ENCODE data around the gene ZNF549. TPM values are rescaled to one million over a fixed set of nuclear protein-coding genes. Genes with fewer than 3 reads are reported as not detected.
"Not testable (repeated sequence)": the region's sequence is repeated elsewhere in the genome, so short reads cannot be mapped to it uniquely, and the experiment has no call there.

Gene ZNF549
- total RNA-seq, 3 donors from 2014 or later (not counting 1 experiment from before 2014, with no cell fraction given) = 7.1 to 12.1 (median 8.6) TPM

GRCh38 chr19:57515255-57515654 lies 11.9 kb upstream of the ZNF549 start:
- H3K9me3 ChIP-seq (ENCODE audit: control insufficient read depth, insufficient read depth, low read length) = peaks cover 26% of the 10 kb centered on the region
- no peaks in the 10 kb centered on the region for H3K27me3 Mint-ChIP-seq (ENCODE audit: low read depth in 2 of 2)
- no peak overlapping the region for H3K27ac Mint-ChIP-seq
- DNase-seq (no peak), ATAC-seq (no peak)
- H3K4me3 Mint-ChIP-seq = no peak overlapping the region
- peaks cover 12 to 23% of the 10 kb centered on the region in 2 donors for H3K9me3 Mint-ChIP-seq
- H3K27ac ChIP-seq (ENCODE audit: low read length) = no peak overlapping the region
- intact Hi-C loops (cut with micrococcal nuclease) = loop anchor here (5.0 kb wide), 1 partner anchor 37 kb away; no protein-coding TSS in a partner anchor
- H3K36me3 Mint-ChIP-seq = peaks cover 40% of the 10 kb centered on the region
- H3K4me1 ChIP-seq (ENCODE audit: control insufficient read depth, insufficient read depth, low read length) = no peaks in the 10 kb centered on the region
- peaks cover 13% of the 10 kb centered on the region for H3K36me3 ChIP-seq (ENCODE audit: control insufficient read depth, insufficient read depth, low read length)
- H3K4me1 Mint-ChIP-seq = no peaks in the 10 kb centered on the region
- WGBS (ENCODE audit: insufficient coverage) = 77% methylated on average over 5 of the region's 5 CpGs
- TF ChIP-seq CTCF (IDR thresholded peaks at IDR 0.05) = no peak
- H3K4me3 ChIP-seq (ENCODE audit: low read length) = no peak overlapping the region
- no peaks in the 10 kb centered on the region for H3K27me3 ChIP-seq (ENCODE audit: control insufficient read depth, insufficient read depth, low read length)

- H3K4me3 ChIP-seq (ENCODE audit: low read length); H3K4me1 ChIP-seq (ENCODE audit: control insufficient read depth, insufficient read depth, low read length); H3K4me1 Mint-ChIP-seq; H3K27ac ChIP-seq (ENCODE audit: low read length); ATAC-seq; H3K27me3 Mint-ChIP-seq (ENCODE audit: low read depth in 2 of 2); DNase-seq; H3K4me3 Mint-ChIP-seq; H3K27ac Mint-ChIP-seq; H3K27me3 ChIP-seq (ENCODE audit: control insufficient read depth, insufficient read depth, low read length): not testable (repeated sequence)
- H3K36me3 ChIP-seq (ENCODE audit: control insufficient read depth, insufficient read depth, low read length) = peaks cover 13% of the 10 kb centered on the region
- intact Hi-C loops (cut with micrococcal nuclease) = loop anchor here (5.0 kb wide), 1 partner anchor 34 kb away; no protein-coding TSS in a partner anchor
- peaks cover 14% of the 10 kb centered on the region for H3K9me3 ChIP-seq (ENCODE audit: control insufficient read depth, insufficient read depth, low read length)
- Mint-ChIP-seq H3K9me3 (peaks cover 8 to 13% of the 10 kb centered on the region in 2 donors), H3K36me3 (peaks cover 27% of the 10 kb centered on the region)
- 83% methylated on average over 4 of the region's 4 CpGs for WGBS (ENCODE audit: insufficient coverage)
Measured at GRCh38 chr19:57518021-57518420, 9.1 kb upstream of the ZNF549 start.

GRCh38 chr19:57537953-57538547 lies 10.9 kb downstream of the ZNF549 start:
- no peaks in the 10 kb centered on the region for H3K4me1 ChIP-seq (ENCODE audit: control insufficient read depth, insufficient read depth, low read length)
- H3K36me3 ChIP-seq (ENCODE audit: control insufficient read depth, insufficient read depth, low read length) = peaks cover 58% of the 10 kb centered on the region
- DNase-seq (no peak), ATAC-seq (no peak)
- H3K27me3 ChIP-seq (ENCODE audit: control insufficient read depth, insufficient read depth, low read length) = no peaks in the 10 kb centered on the region
- peaks cover 82% of the 10 kb centered on the region for H3K9me3 ChIP-seq (ENCODE audit: control insufficient read depth, insufficient read depth, low read length)
- no peak overlapping the region for H3K4me3 Mint-ChIP-seq
- H3K4me3 ChIP-seq (ENCODE audit: low read length) = no peak overlapping the region
- peaks cover 0 to 10% of the 10 kb centered on the region in 2 donors for H3K4me1 Mint-ChIP-seq
- no peaks in the 10 kb centered on the region for H3K27me3 Mint-ChIP-seq (ENCODE audit: low read depth in 2 of 2)
- H3K27ac Mint-ChIP-seq = no peak overlapping the region
- TF ChIP-seq CTCF (IDR thresholded peaks at IDR 0.05) = no peak
- WGBS (ENCODE audit: insufficient coverage) = 100% methylated on average over 1 of the region's 7 CpGs
- peaks cover 73% of the 10 kb centered on the region for H3K36me3 Mint-ChIP-seq
- no peak overlapping the region for H3K27ac ChIP-seq (ENCODE audit: low read length)
- peaks cover 26 to 37% of the 10 kb centered on the region in 2 donors for H3K9me3 Mint-ChIP-seq
- intact Hi-C loops (cut with micrococcal nuclease) = no loop called here

GRCh38 chr19:57546513-57546912 lies 19.4 kb downstream of the ZNF549 start:
- peaks cover 0 to 16% of the 10 kb centered on the region in 2 donors for H3K4me1 Mint-ChIP-seq
- no peak overlapping the region for H3K4me3 ChIP-seq (ENCODE audit: low read length)

More at GRCh38 chr19:57546513-57546912, 19.4 kb downstream of the ZNF549 start:
- intact Hi-C loops (cut with micrococcal nuclease) = no loop called here
- TF ChIP-seq CTCF (IDR thresholded peaks at IDR 0.05) = no peak
- peaks cover 62% of the 10 kb centered on the region for H3K36me3 ChIP-seq (ENCODE audit: control insufficient read depth, insufficient read depth, low read length)
- Mint-ChIP-seq H3K36me3 (peaks cover 75% of the 10 kb centered on the region), H3K4me3 (no peak overlapping the region), H3K27ac (no peak overlapping the region), H3K9me3 (peaks cover 23 to 45% of the 10 kb centered on the region in 2 donors), H3K27me3 (ENCODE audit: low read depth in 2 of 2) (no peaks in the 10 kb centered on the region)
- H3K27me3 ChIP-seq (ENCODE audit: control insufficient read depth, insufficient read depth, low read length) = no peaks in the 10 kb centered on the region
- no peaks in the 10 kb centered on the region for H3K4me1 ChIP-seq (ENCODE audit: control insufficient read depth, insufficient read depth, low read length)
- WGBS (ENCODE audit: insufficient coverage) = 100% methylated on average over 1 of the region's 1 CpG
- DNase-seq (no peak), ATAC-seq (no peak)
- H3K9me3 ChIP-seq (ENCODE audit: control insufficient read depth, insufficient read depth, low read length) = peaks cover 67% of the 10 kb centered on the region
- H3K27ac ChIP-seq (ENCODE audit: low read length) = no peak overlapping the region

Data from natural killer cell (primary cell).